Upper lobe of left lung (tissue), 6 donors: ENCODE data around the gene ZGLP1. TPM values are rescaled to one million over a fixed set of nuclear protein-coding genes. Genes with fewer than 3 reads are reported as not detected.
A peak's percentile ranks its signal among the peaks of the same experiment; 100 is the strongest.

ENCODE experiments used
- ATAC-seq, 2 donors: fragments of 200-7000 bp; cut with Tn5 transposase; one replicate each; pipeline ENCODE4 v1.9.1; 2022; ENCODE audit warnings: mild to moderate bottlenecking in 2 of 2, moderate library complexity in 2 of 2; ENCODE audit not compliant: low FRiP score in 2 of 2
- DNase-seq, 2 donors: peaks; one replicate each; pipeline ENCODE4 v3.0.0-alpha.2; 2019 to 2020
- H3K27ac ChIP-seq, 4 donors: fragments of 200-600 bp; sonication (generic); one replicate each; pipeline ENCODE4 v1.5.1; 2016 to 2019
- H3K27me3 ChIP-seq, 4 donors: fragments of 200-600 bp; sonication (generic); one replicate each; pipeline ENCODE4 v1.5.1; 2017 to 2019
- H3K36me3 ChIP-seq, 4 donors: fragments of 200-600 bp; sonication (generic); one replicate each; pipeline ENCODE4 v1.5.1; 2016 to 2019
- H3K4me1 ChIP-seq, 4 donors: fragments of 200-600 bp; sonication (generic); one replicate each; pipeline ENCODE4 v1.5.1; 2018 to 2019
- H3K4me3 ChIP-seq, 4 donors: fragments of 200-600 bp; sonication (generic); one replicate each; pipeline ENCODE4 v1.5.1; 2017 to 2019; ENCODE audit warnings: mild to moderate bottlenecking in 2 of 4, moderate library complexity in 1 of 4
- H3K9me3 ChIP-seq, 4 donors: fragments of 200-600 bp; sonication (generic); one replicate each; pipeline ENCODE4 v1.5.1; 2018 to 2019
- CTCF ChIP-seq, 6 experiments: fragments of 450-650 bp in 4 of 6; fragments of 200-600 bp in 2 of 6; sonication (generic) in 2 of 6; IDR thresholded peaks; one replicate each; pipeline ENCODE4 v1.5.1; 2016 to 2019; ENCODE audit warnings: antibody characterized with exemption in 6 of 6
- EP300 ChIP-seq, 4 donors: sonication (generic); formaldehyde crosslinking; IDR thresholded peaks; one replicate each; pipeline ENCODE4 v1.5.1; 2017; ENCODE audit warnings: antibody characterized with exemption in 4 of 4, control low read depth in 2 of 4
- POLR2A ChIP-seq, 4 donors: fragments of 450-650 bp; IDR thresholded peaks; one replicate each; pipeline ENCODE4 v1.5.1; 2016 to 2017; ENCODE audit warnings: antibody characterized with exemption in 4 of 4, mild to moderate bottlenecking in 2 of 4
- POLR2AphosphoS5 ChIP-seq, 2 donors: sonication (generic); formaldehyde crosslinking; IDR thresholded peaks; one replicate each; pipeline ENCODE4 v1.5.1; 2017; ENCODE audit warnings: antibody characterized with exemption in 2 of 2
- WGBS, 2 donors: methylation state at CpG; one replicate each; pipeline ENCODE4 v1.1.5; 2017 to 2018; 5-methylcytosine and 5-hydroxymethylcytosine counted together
- total RNA-seq, 6 donors: library from RNA; depleted of rRNA in 4 of 6; stranded (reverse); fragments of >200 nt in 4 of 6; gene quantifications; one replicate each; pipeline versions ENCODE4 v1.1.0 to v1.2.1, GENCODE V29; 2016 to 2021
- donor health status: DM: no; HTN: no; CAD: no; lungs with moderate emphysema.
- donor health status: DM: no; HTN: yes; CAD: no; lungs with severe emphysema.

The ZGLP1 gene
- total RNA-seq, 6 donors from 2014 or later: 1.8 to 21.6 (median 5.4) TPM

DNA sequence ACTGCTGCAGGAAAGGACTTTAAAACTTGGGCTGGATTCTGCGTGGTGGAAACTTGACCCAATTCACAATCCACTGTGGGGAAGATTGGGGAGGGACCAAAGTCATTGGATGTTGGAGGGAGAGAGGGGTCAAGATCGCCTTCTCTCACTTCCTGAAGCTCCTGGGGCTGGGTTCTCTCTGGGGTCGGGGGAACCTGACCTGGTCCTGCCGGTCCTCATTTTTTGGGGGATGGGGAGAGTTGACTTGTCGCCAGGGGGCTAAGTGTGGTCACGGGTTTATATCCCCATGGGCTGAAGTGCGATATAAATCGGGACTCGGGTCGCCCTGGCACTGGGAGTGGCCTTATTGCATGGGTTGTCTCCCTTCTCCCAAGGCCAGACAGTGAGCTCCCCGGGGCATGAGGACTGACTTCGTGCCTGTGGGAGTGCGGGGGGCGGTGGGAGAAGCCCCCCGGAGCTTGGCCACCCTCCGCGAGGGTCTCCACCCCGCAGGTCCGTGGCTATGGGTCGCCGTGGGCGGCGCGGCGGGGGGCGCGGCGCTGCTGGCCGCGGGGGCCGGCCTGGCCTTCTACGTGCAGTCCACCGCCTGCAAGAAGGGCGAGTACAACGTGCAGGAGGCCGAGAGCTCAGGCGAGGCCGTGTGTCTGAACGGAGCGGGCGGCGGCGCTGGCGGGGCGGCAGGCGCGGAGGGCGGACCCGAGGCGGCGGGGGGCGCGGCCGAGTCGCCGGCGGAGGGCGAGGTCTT is 13.6 kb downstream of the ZGLP1 start:
- ATAC-seq: no peak
- DNase-seq: peak in 1 of 2 donors; percentile 84
- 29 to 50% methylated on average over 28 to 32 of the region's 58 CpGs for WGBS, 2 donors
- peaks cover 47 to 53% (median 50%) of the 10 kb centered on the region in 4 donors for H3K4me1 ChIP-seq
- no peaks in the 10 kb centered on the region for H3K36me3 ChIP-seq
- peak overlapping the region in 3 of 4 donors; percentile 31 to 50 (median 44) for H3K4me3 ChIP-seq
- no peaks in the 10 kb centered on the region for H3K9me3 ChIP-seq
- peaks cover 0 to 43% (median 14%) of the 10 kb centered on the region in 4 donors for H3K27me3 ChIP-seq
- TF ChIP-seq CTCF (IDR thresholded peaks at IDR 0.05): no peak
- TF ChIP-seq POLR2A (IDR thresholded peaks at IDR 0.05): no peak
- no peak for TF ChIP-seq EP300 (IDR thresholded peaks at IDR 0.05)
- no peak for TF ChIP-seq POLR2AphosphoS5 (IDR thresholded peaks at IDR 0.05)
- H3K27ac ChIP-seq: peak overlapping the region in 2 of 4 donors; percentile 27 to 43

GRCh38 chr19:10295305-10295846 is 14.2 kb downstream of the ZGLP1 start:
- H3K4me3 ChIP-seq: peak overlapping the region in 3 of 4 donors; percentile 31 to 50 (median 44)

DNA sequence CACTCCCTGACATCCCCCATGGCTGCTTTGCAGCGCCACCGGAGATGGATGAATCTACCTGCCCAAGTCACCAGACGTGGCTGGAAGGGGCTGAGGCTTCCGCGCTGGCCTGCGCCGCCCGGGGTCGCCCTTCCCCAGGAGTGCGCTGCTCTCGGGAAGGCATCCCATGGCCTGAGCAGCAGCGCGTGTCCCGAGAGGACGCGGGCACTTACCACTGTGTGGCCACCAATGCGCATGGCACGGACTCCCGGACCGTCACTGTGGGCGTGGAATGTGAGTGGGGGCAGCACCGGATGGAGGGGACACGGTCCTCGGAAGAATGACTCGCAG is 15.3 kb downstream of the ZGLP1 start:
- Histone ChIP-seq H3K27ac (no peak overlapping the region), H3K4me3 (no peak overlapping the region), H3K36me3 (no peaks in the 10 kb centered on the region), H3K4me1 (peaks cover 64 to 69% (median 67%) of the 10 kb centered on the region in 4 donors), H3K9me3 (no peaks in the 10 kb centered on the region), H3K27me3 (peaks cover 0 to 43% (median 23%) of the 10 kb centered on the region in 4 donors)
- ATAC-seq (no peak), DNase-seq (peak in 1 of 2 donors; percentile 85)
- TF ChIP-seq POLR2A (IDR thresholded peaks at IDR 0.05) (no peak), EP300 (IDR thresholded peaks at IDR 0.05) (no peak), POLR2AphosphoS5 (IDR thresholded peaks at IDR 0.05) (no peak), CTCF (IDR thresholded peaks at IDR 0.05) (no peak)
- 21 to 48% methylated on average over 12 to 25 of the region's 25 CpGs for WGBS, 2 donors

More at GRCh38 chr19:10295305-10295846, 14.2 kb downstream of the ZGLP1 start:
- WGBS, 2 donors: 10 to 29% methylated on average over 12 to 42 of the region's 48 CpGs
- H3K27ac ChIP-seq: peak overlapping the region in 2 of 4 donors; percentile 27 to 43
- H3K9me3 ChIP-seq: no peaks in the 10 kb centered on the region
- TF ChIP-seq CTCF (IDR thresholded peaks at IDR 0.05) (peak in 4 of 6 experiments; percentile 29 to 56 (median 44)), POLR2AphosphoS5 (IDR thresholded peaks at IDR 0.05) (peak; percentile 25 to 39), POLR2A (IDR thresholded peaks at IDR 0.05) (peak in 1 of 4 donors; percentile 55), EP300 (IDR thresholded peaks at IDR 0.05) (no peak)
- peaks cover 54 to 59% (median 56%) of the 10 kb centered on the region in 4 donors for H3K4me1 ChIP-seq
- ATAC-seq (peak; percentile 42 to 45), DNase-seq (peak; percentile 81 to 93)
- no peaks in the 10 kb centered on the region for H3K36me3 ChIP-seq
- H3K27me3 ChIP-seq: peaks cover 0 to 43% (median 17%) of the 10 kb centered on the region in 4 donors

GRCh38 chr19:10293637-10294367 is 15.8 kb downstream of the ZGLP1 start:
- WGBS, 2 donors: 71% methylated on average over 11 to 48 of the region's 49 CpGs
- DNase-seq (peak in 1 of 2 donors; percentile 67), ATAC-seq (no peak)
- peaks cover 0 to 46% (median 23%) of the 10 kb centered on the region in 4 donors for H3K27me3 ChIP-seq
- peaks cover 69 to 75% (median 72%) of the 10 kb centered on the region in 4 donors for H3K4me1 ChIP-seq
- no peak overlapping the region for H3K27ac ChIP-seq
- no peak for TF ChIP-seq CTCF (IDR thresholded peaks at IDR 0.05)
- no peak for TF ChIP-seq POLR2A (IDR thresholded peaks at IDR 0.05)
- no peak for TF ChIP-seq POLR2AphosphoS5 (IDR thresholded peaks at IDR 0.05)
- no peak for TF ChIP-seq EP300 (IDR thresholded peaks at IDR 0.05)
- H3K36me3 ChIP-seq: no peaks in the 10 kb centered on the region
- H3K4me3 ChIP-seq: peak overlapping the region in 1 of 4 donors; percentile 54
- H3K9me3 ChIP-seq: no peaks in the 10 kb centered on the region
